Body of pancreas (tissue), 4 donors: ENCODE results near the gene ZNF185.

Source experiments
- POLR2A ChIP-seq, 3 donors: fragments of 450-650 bp; IDR thresholded peaks; one replicate each; pipeline ENCODE4 v1.6.1; 2016; ENCODE audit warnings: antibody characterized with exemption in 3 of 3, mild to moderate bottlenecking in 2 of 3
- TF ChIP-seq, protein P1 (sequence below), 7 experiments: fragments of 450-650 bp in 4 of 7; fragments of 200-600 bp in 3 of 7; sonication (generic) in 3 of 7; IDR thresholded peaks; one replicate each; pipeline ENCODE4 v1.5.1; 2016 to 2019; ENCODE audit warnings: antibody characterized with exemption in 7 of 7

DNA sequence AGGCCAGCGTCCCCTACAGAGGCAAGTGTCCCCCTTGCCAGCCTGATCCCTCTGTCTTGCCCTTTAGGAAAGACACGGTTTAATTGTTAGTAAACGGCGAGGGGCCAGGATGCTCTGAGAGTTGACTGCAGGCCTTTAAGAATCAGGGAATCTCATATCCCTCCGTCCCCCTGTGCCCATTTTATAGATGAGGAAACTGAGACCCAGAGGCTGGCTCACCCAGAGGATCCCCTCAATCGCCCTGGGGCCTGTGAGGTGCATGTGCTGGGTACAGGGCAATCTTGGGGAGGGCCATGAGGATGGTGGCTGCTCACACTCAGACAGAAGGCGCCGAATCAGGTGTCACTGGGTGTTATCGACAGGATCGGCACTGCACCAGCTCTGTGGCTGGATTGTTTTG, 575 bp downstream of the ZNF185 start:
- no peak for TF ChIP-seq POLR2A (IDR thresholded peaks at IDR 0.05)
- TF ChIP-seq, protein P1, sequence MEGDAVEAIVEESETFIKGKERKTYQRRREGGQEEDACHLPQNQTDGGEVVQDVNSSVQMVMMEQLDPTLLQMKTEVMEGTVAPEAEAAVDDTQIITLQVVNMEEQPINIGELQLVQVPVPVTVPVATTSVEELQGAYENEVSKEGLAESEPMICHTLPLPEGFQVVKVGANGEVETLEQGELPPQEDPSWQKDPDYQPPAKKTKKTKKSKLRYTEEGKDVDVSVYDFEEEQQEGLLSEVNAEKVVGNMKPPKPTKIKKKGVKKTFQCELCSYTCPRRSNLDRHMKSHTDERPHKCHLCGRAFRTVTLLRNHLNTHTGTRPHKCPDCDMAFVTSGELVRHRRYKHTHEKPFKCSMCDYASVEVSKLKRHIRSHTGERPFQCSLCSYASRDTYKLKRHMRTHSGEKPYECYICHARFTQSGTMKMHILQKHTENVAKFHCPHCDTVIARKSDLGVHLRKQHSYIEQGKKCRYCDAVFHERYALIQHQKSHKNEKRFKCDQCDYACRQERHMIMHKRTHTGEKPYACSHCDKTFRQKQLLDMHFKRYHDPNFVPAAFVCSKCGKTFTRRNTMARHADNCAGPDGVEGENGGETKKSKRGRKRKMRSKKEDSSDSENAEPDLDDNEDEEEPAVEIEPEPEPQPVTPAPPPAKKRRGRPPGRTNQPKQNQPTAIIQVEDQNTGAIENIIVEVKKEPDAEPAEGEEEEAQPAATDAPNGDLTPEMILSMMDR (IDR thresholded peaks at IDR 0.05) = no peak
